ENCODE measurements around the gene KIF11. TPM values are rescaled to one million over a fixed set of nuclear protein-coding genes. Genes with fewer than 3 reads are reported as not detected.

The KIF11 gene
- total and polyA plus RNA-seq, 2 of the 4 experiments (the other 2 are of a cell fraction), result 8.8 to 18.3 TPM

GRCh38 chr10:92702301-92702916 is 109.5 kb downstream of the KIF11 start (continued):
- TF ChIP-seq NFE2L2 (IDR thresholded peaks at IDR 0.05; ENCODE audit: low read depth, low read length) (no peak), RAD21 (IDR thresholded peaks at IDR 0.05; ENCODE audit: low read length) (no peak), ELK1 (IDR thresholded peaks at IDR 0.05; ENCODE audit: borderline replicate concordance, low read depth, low read length) (no peak), SMC3 (IDR thresholded peaks at IDR 0.05; ENCODE audit: low read depth, low read length) (no peak), MXI1 (IDR thresholded peaks at IDR 0.05; ENCODE audit: borderline replicate concordance, low read depth, low read length) (no peak), FOS (IDR thresholded peaks at IDR 0.05; ENCODE audit: low read depth, low read length) (no peak), POLR2A (IDR thresholded peaks at IDR 0.05; ENCODE audit: low read depth, low read length) (no peak)

Small RNA genes within 50 kb of the gene (microRNA-seq; reads per million reads assigned to microRNA genes)
- gene RN7SL644P (ENCODE audit: insufficient read depth, insufficient read length), result not detected

Small RNA genes within 50 kb of the gene (small RNA-seq; reads per million reads assigned to genes)
- gene RN7SL644P, result 0 reads per million in 5 experiments

Other genes with a start within 250 kb of the KIF11 start
- 26.4 and 27.4 TPM in 2 replicates for gene IDE, start 19.0 kb upstream of the KIF11 start, total RNA-seq (2012; rRNA removed)
- gene IDE, start 19.0 kb upstream of the KIF11 start, polyA plus RNA-seq (2012; rRNA removed), result 6.9 and 9.3 TPM in 2 replicates
- 2.3 and 4.4 TPM in 2 replicates for gene HHEX, start 96.8 kb downstream of the KIF11 start, total RNA-seq (2012; rRNA removed)
- 6.2 and 7.7 TPM in 2 replicates for gene HHEX, start 96.8 kb downstream of the KIF11 start, polyA plus RNA-seq (2012; rRNA removed)